AG09309 (cell line): ENCODE results near the gene NDST3.
A peak's percentile ranks its signal among the peaks of the same experiment; 100 is the strongest.

Source experiments
- DNase-seq: peaks from one replicate; pipeline ENCODE4 v3.0.0-alpha.2; 2010; ENCODE audit warnings: low read depth
- H3K4me3 ChIP-seq: 2 replicates; pipeline ENCODE4 v1.5.1; 2011; ENCODE audit warnings: mild to moderate bottlenecking, low read depth, low read length, moderate library complexity; ENCODE audit not compliant: control insufficient read depth
- TF ChIP-seq, protein P1 (sequence below): IDR thresholded peaks from 2 replicates; pipeline ENCODE4 v1.5.1; 2011; ENCODE audit warnings: mild to moderate bottlenecking, low read depth, low read length, inconsistent platforms; ENCODE audit not compliant: insufficient read depth, control insufficient read depth; ENCODE audit errors: missing control alignments

The NDST3 gene

DNA sequence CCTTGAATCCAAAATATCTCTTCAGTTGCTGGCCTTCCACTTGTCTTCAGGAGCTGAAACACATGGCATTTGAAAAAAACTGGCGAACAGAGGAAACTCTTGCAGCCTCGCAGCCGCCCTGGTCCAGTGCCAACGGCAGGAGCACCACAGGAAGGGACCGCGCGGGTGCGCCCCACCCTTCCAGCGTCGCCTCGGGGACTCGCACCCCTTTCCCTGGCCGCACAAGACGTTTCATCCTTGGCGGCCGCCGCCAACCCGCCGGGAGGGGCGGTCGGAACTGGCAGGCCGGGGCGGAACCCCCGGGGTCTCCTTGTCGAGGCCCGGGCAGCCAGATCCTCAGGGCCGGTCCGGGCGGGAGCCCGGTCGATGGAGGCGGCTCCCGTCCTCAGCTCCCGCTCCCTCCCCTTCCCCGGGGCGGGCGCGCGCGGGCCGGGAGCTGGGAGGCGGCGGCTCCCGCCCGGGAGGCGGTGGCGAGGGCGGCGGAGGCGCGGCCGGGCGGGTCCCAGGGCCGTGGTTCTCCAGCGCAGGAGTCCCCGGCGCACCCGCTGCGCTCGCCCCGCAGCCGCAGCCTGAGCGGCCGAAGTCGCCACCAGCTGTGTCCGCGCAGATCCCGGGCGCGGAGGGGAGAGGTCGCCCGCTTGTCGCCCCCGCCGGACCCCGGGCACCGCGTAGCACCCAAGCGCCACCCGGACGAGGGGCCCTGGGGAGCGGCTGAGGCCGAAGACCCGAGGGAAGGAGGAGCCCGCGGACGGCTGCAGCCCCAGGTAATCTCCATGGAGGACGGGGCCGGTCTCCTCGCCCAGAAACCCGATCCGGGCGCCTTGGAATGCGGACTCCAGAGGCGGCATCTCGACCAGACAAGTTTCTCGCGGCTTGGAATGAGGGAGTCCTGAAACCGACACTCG, 886 bp upstream of the NDST3 start:
- H3K4me3 ChIP-seq, result peak overlapping the region; percentile 53
- no peak for DNase-seq
- TF ChIP-seq, protein P1, sequence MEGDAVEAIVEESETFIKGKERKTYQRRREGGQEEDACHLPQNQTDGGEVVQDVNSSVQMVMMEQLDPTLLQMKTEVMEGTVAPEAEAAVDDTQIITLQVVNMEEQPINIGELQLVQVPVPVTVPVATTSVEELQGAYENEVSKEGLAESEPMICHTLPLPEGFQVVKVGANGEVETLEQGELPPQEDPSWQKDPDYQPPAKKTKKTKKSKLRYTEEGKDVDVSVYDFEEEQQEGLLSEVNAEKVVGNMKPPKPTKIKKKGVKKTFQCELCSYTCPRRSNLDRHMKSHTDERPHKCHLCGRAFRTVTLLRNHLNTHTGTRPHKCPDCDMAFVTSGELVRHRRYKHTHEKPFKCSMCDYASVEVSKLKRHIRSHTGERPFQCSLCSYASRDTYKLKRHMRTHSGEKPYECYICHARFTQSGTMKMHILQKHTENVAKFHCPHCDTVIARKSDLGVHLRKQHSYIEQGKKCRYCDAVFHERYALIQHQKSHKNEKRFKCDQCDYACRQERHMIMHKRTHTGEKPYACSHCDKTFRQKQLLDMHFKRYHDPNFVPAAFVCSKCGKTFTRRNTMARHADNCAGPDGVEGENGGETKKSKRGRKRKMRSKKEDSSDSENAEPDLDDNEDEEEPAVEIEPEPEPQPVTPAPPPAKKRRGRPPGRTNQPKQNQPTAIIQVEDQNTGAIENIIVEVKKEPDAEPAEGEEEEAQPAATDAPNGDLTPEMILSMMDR, result no peak

DNA sequence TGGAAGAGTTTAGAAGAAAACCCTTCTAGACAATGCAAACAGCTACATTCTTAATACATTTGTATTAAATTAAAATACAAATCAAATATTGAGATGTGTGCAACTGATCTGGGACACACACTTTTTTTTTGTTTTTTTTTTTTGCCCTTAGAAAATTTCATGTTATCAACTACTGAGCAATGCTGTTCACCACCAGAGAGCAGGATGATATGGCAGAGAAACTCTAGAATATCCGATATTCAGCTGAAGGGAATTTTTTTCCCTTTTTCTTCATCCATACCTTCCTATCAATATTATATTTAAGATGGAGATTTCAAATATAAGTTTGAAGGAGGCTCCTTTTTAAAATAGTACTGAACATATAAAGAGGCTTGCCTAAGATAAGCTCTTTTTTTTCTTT, 1.0 kb downstream of the NDST3 start:
- no peak for DNase-seq
- TF ChIP-seq, protein P1, result no peak
- H3K4me3 ChIP-seq, result no peak overlapping the region

DNA sequence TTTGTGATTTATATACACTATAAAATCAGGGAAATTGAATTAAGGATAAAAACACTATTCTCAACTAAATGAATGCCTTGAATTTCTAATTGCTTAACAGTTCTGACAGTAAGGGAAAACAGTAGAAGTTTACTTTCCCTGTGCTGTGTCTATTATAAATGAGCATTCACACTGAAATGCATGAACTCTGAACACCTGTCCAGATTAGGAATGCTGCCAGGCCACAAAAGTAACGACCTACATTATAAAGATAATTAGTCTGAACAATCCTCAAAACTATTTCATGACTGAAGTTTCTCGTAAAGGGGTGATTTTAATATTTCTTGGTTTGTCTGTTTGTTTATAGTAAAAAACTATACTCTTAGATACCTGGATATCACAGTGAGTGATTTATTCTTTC, 2.0 kb downstream of the NDST3 start:
- DNase-seq, result no peak
- TF ChIP-seq, protein P1, result no peak
- no peak overlapping the region for H3K4me3 ChIP-seq

DNA sequence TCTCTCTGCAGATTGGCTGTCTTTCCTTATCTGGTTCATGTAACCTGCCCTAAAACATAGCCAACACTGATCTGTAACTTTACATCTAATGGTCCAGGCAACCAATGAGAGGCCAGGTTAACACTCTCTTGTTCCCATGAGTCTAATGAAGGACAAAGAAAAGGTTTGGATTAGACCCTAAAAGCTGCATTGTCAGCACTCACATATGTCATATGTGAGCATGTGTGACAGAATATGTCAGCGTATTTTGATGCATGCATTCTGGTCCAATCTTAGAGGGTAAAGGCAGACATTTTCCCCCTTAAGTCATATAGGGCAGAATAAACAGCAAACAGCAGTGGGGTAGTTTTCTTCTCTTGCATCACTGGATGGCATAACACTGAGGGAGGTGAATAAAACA, 3.7 kb downstream of the NDST3 start:
- TF ChIP-seq, protein P1, result no peak
- no peak for DNase-seq
- H3K4me3 ChIP-seq, result no peak overlapping the region

DNA sequence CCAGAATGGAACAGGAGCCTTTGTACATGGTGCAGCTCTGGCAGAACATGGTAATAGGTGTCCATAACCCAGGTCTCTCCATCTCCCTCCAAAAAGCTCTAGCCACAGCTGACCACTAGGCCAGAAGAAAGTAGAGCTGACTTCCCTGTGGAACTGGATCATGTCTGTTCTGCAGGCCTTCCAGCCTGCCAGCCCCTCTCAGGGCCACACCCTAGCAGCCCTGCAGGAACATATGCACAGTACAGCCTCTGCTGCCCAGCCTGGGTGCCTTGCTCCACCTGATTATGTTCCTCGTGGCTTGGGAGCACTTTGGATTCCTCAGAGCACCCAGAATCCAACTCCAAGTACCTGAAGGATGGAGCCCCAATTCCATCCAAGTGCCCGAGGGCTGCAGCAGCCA, 12.0 kb downstream of the NDST3 start:
- H3K4me3 ChIP-seq, result no peak overlapping the region
- DNase-seq, result no peak
- TF ChIP-seq, protein P1, result no peak

DNA sequence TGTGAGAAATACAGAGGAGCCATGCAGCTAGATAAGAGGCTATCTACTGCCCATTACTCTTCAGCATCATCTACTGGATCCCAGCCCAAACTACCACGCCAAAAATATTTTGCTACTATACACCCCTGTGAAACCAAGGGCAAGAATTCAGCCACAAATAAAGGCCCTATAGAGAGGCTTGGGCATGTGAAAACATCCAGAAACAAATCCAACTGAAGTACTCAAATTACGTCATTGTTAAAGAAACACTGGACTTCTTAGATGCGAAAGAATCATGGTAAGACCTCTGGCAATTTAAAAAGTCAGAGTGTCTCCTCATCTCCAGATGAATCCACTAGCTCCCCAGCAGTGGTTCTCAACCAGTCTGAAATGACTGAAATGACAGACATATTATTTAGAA, 12.8 kb downstream of the NDST3 start:
- no peak overlapping the region for H3K4me3 ChIP-seq
- TF ChIP-seq, protein P1, result no peak
- no peak for DNase-seq

DNA sequence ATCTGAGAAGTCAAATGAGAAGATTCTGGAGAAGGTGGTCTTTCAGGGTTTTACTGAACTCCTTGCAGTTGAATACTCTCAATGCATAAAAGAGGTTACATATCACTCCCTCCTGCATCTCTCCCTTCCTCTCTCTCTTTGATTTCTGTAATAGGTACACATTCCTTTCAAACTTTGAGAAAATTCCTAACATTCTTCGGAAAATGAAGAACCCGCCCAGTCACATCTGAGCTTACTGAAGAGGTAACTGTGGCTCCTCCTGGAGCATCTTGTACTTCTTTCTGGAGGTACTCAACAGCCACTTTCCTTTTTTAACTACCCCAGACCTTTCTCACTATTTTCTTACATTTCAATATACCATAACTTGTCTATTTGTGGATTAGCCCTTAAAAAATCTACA, 24.7 kb downstream of the NDST3 start:
- no peak overlapping the region for H3K4me3 ChIP-seq
- TF ChIP-seq, protein P1, result no peak
- DNase-seq, result no peak
